GM12878 (cell line): ENCODE data around the gene FNDC8. TPM values are rescaled to one million over a fixed set of nuclear protein-coding genes. Genes with fewer than 3 reads are reported as not detected.

Experiments used
- ATAC-seq: fragments of 200-7000 bp; cut with Tn5 transposase; 3 replicates; pipeline ENCODE4 v1.9.1; 2020; ENCODE audit warnings: mild to moderate bottlenecking, moderate library complexity
- BruUV-seq: library from RNA; stranded (reverse); fragments of 400-500 nt; replicated peaks from 2 replicates; lab custom pipeline; 2021; lab: Mats Ljungman, UMichigan
- CTCF ChIA-PET: fragments of 300-600 bp; sonication (Branson Sonifier 250); formaldehyde crosslinking; extraction: SDS; loops from one replicate; lab custom pipeline; 2021; ENCODE audit warnings: inconsistent platforms; lab: Yijun Ruan, JAX
- POLR2A ChIA-PET: fragments of 350-600 bp; formaldehyde crosslinking; extraction: SDS; loops from one replicate; lab custom pipeline; 2021; ENCODE audit warnings: inconsistent platforms; lab: Charles Lee
- RAD21 ChIA-PET: fragments of 300-600 bp; sonication (Branson Sonifier 250); formaldehyde crosslinking; loops from one replicate; lab custom pipeline; 2023; ENCODE audit warnings: antibody characterized with exemption; ENCODE audit not compliant: unreplicated experiment; lab: Charles Lee
- SMC1A ChIA-PET: fragments of 300-600 bp; sonication (Branson Sonifier 250); formaldehyde crosslinking; loops from one replicate; lab custom pipeline; 2023; ENCODE audit not compliant: unreplicated experiment, uncharacterized antibody; lab: Charles Lee
- DNase-seq: peaks from one replicate; pipeline ENCODE4 v3.0.0-alpha.2; 2011; ENCODE audit warnings: low read depth, low spot score
- FAIRE-seq: peaks from 3 replicates; lab custom pipeline; 2011; peaks lifted over from hg19 to GRCh38; lab: Jason Lieb, UNC
- H2AFZ ChIP-seq: 2 replicates; pipeline ENCODE4 v1.6.0; 2011; ENCODE audit warnings: low read depth, low read length, control low read depth; ENCODE audit not compliant: control insufficient read depth
- H3K27ac ChIP-seq: 2 replicates; pipeline ENCODE4 v1.5.1; 2011; ENCODE audit warnings: control low read depth; ENCODE audit not compliant: control insufficient read depth, insufficient read depth
- H3K27me3 ChIP-seq, 2 experiments: replicated peaks in 1 of 2; 2 replicates each; pipeline versions ENCODE4 v1.6.0 to v1.6.1; 2011; ENCODE audit warnings: low read length in 1 of 2; ENCODE audit not compliant: control insufficient read depth in 2 of 2, insufficient read depth in 2 of 2
- H3K36me3 ChIP-seq, 2 experiments: 2 replicates each; pipeline ENCODE4 v1.5.1; 2011; ENCODE audit warnings: low read length in 1 of 2; ENCODE audit not compliant: control insufficient read depth in 2 of 2, insufficient read depth in 2 of 2
- H3K4me1 ChIP-seq: 2 replicates; pipeline ENCODE4 v1.6.1; 2011; ENCODE audit warnings: mild to moderate bottlenecking, low read length, moderate library complexity, mixed read lengths; ENCODE audit not compliant: control insufficient read depth, insufficient read depth
- H3K4me2 ChIP-seq: 2 replicates; pipeline ENCODE4 v1.6.0; 2011; ENCODE audit warnings: control low read depth; ENCODE audit not compliant: control insufficient read depth, insufficient read depth
- H3K4me3 ChIP-seq: fragments of 200-600 bp; sonication (generic); 2 replicates; pipeline ENCODE4 v1.5.1; 2016
- H3K79me2 ChIP-seq: 2 replicates; pipeline ENCODE4 v1.6.0; 2011; ENCODE audit warnings: low read length; ENCODE audit not compliant: control insufficient read depth, insufficient read depth
- H3K9ac ChIP-seq: 2 replicates; pipeline ENCODE4 v1.8.0; 2011; ENCODE audit warnings: low read length, control low read depth, mixed read lengths; ENCODE audit not compliant: control insufficient read depth, insufficient read depth
- H3K9me3 ChIP-seq: replicated peaks from 3 replicates; pipeline ENCODE4 v1.5.1; 2011; ENCODE audit warnings: mild to moderate bottlenecking, low read length; ENCODE audit not compliant: control insufficient read depth, insufficient read depth
- H4K20me1 ChIP-seq: 2 replicates; pipeline ENCODE4 v1.6.0; 2011; ENCODE audit not compliant: control insufficient read depth, insufficient read depth
- ETV6 ChIP-seq, 2 experiments: fragments of 450-650 bp in 1 of 2; IDR thresholded peaks in 1 of 2; conservative IDR thresholded peaks in 1 of 2; 2 replicates each; pipeline ENCODE4 v1.6.1; 2014; ENCODE audit warnings: antibody characterized with exemption in 1 of 2, borderline replicate concordance in 1 of 2, low read depth in 1 of 2, mild to moderate bottlenecking in 1 of 2, moderate library complexity in 1 of 2
- SP1 ChIP-seq: IDR thresholded peaks from one replicate; pipeline ENCODE4 v1.6.1; 2011; ENCODE audit warnings: low read depth, low read length
- SUPT20H ChIP-seq: IDR thresholded peaks from 2 replicates; pipeline ENCODE4 v1.6.1; 2011; ENCODE audit warnings: low read depth, mild to moderate bottlenecking, low read length, moderate library complexity, borderline replicate concordance; ENCODE audit not compliant: control insufficient read depth
- WGBS: methylation state at CpG from one replicate; pipeline ENCODE4 v1.1.6; 2016; ENCODE audit warnings: low lambda C conversion rate; ENCODE audit not compliant: insufficient replicate concordance, insufficient coverage; ENCODE audit errors: missing lambda C conversion rate; 5-methylcytosine and 5-hydroxymethylcytosine counted together
- in situ Hi-C: fragments of 300-500 bp; cut with MboI; formaldehyde crosslinking; loops from 9 replicates; pipeline ENCODE4 v1.14.3; 2018; ENCODE audit warnings: mixed read lengths
- intact Hi-C: fragments of 100-400 bp; cut with micrococcal nuclease; formaldehyde crosslinking; loops from one replicate; pipeline ENCODE4 v1.14.2; 2022; ENCODE audit not compliant: unreplicated experiment
- polyA plus RNA-seq, 11 experiments: library from polyadenylated mRNA; depleted of rRNA in 4 of 11; unstranded in 6 of 11; stranded (reverse) in 5 of 11; fragments of >200 nt; fragmentation: Nextera tagmentation in 4 of 11; fragmentation: Illumina TruSeq in 1 of 11; extraction: Ambion mirVana in 4 of 11; extraction: Trizol in 1 of 11; gene quantifications; 1 replicate in 1 of 11; 2 replicates in 10 of 11; pipeline versions ENCODE4 v1.2.1 to v1.2.3, GENCODE V29; 2011 to 2016; ENCODE audit warnings: inconsistent platforms in 2 of 11, missing spikeins in 2 of 11, low read depth in 1 of 11
- total RNA-seq, 4 experiments: library from RNA; depleted of rRNA in 3 of 4; stranded (reverse); fragments of >200 nt in 3 of 4; fragmentation: Illumina TruSeq in 1 of 4; extraction: Trizol in 1 of 4; gene quantifications; 2 replicates each; pipeline versions ENCODE4 v1.2.1 to v1.2.3, GENCODE V29; 2013 to 2021
- TF ChIP-seq, protein P1 (sequence below): fragments of 450-650 bp; IDR thresholded peaks from 2 replicates; pipeline ENCODE4 v1.6.1; 2016; ENCODE audit warnings: mild to moderate bottlenecking, moderate library complexity, borderline replicate concordance
- TF ChIP-seq, protein P2 (sequence below): IDR thresholded peaks from 2 replicates; pipeline ENCODE4 v1.6.1; 2012; ENCODE audit warnings: mild to moderate bottlenecking, low read depth, low read length
- TF ChIP-seq, protein P3 (sequence below): fragments of 450-650 bp; IDR thresholded peaks from 2 replicates; pipeline ENCODE4 v1.6.1; 2018; ENCODE audit warnings: borderline replicate concordance, mild to moderate bottlenecking; ENCODE audit not compliant: partially characterized antibody
- TF ChIP-seq, protein P4 (sequence below): IDR thresholded peaks from 2 replicates; pipeline ENCODE4 v1.6.1; 2011; ENCODE audit warnings: borderline replicate concordance, low read depth, mild to moderate bottlenecking, moderate library complexity, mixed read lengths, low read length; ENCODE audit not compliant: insufficient read depth; ENCODE audit errors: extremely low read length
- TF ChIP-seq, protein P5 (sequence below): fragments of 450-650 bp; IDR thresholded peaks from 2 replicates; pipeline ENCODE4 v1.6.1; 2017; ENCODE audit warnings: borderline replicate concordance

FNDC8 gene
- total and polyA plus RNA-seq, 10 of the 15 experiments (the other 5 are each of a cell fraction or from before 2014, with no cell fraction given), result 0.06 to 0.15 (median 0.11) TPM; not detected in 7

DNA sequence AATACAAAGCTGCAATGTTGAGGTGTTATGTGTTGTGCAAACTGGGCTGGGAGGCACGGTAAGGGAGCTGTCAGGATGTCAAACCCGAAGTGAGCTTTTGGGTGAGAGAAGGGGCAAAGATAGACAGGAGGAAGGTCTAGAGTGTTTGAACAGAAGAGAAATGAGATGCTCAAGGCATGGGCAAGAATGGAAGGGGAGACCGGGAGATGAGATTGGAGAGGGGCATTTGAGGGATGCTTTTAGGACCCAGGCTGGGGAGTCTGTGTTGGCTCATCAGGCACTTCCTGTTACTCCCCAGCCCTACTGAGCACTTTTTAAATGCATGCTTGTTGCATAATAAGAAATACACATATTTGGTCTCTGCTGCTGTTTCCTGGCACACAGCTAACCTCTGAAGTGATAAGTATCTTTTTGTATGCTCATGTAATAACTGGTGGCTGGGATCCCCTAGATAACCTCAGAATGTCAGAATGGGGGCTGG, 39.9 kb downstream of the FNDC8 start:
- no peak overlapping the region for H3K4me3 ChIP-seq
- no peaks in the 10 kb centered on the region for H3K4me1 ChIP-seq
- ATAC-seq (no peak), DNase-seq (no peak), FAIRE-seq (no peak)
- no peaks in the 10 kb centered on the region for H3K79me2 ChIP-seq
- ChIA-PET POLR2A (no interaction called here), RAD21 (interaction anchor here (1.4 kb wide), 1 partner anchor 15 kb away, joined by 3 read pairs; no protein-coding TSS in a partner anchor), CTCF (interaction anchor here (0.8 to 1.2 kb wide), 2 partner anchors 18 to 372 kb away, joined by 3 read pairs; no protein-coding TSS in a partner anchor), SMC1A (no interaction called here)
- no peaks in the 10 kb centered on the region for H4K20me1 ChIP-seq
- no peak overlapping the region for H2AFZ ChIP-seq
- H3K27ac ChIP-seq, result no peak overlapping the region
- H3K36me3 ChIP-seq, result no peaks in the 10 kb centered on the region
- TF ChIP-seq ETV6 (conservative IDR thresholded peaks at IDR 0.05 in 1 of 2, IDR thresholded peaks at IDR 0.05 in 1 of 2; ENCODE audit: borderline replicate concordance in 1 of 2, low read depth in 1 of 2) (no peak), SP1 (no peak), SUPT20H (no peak)
- TF ChIP-seq, protein P1, sequence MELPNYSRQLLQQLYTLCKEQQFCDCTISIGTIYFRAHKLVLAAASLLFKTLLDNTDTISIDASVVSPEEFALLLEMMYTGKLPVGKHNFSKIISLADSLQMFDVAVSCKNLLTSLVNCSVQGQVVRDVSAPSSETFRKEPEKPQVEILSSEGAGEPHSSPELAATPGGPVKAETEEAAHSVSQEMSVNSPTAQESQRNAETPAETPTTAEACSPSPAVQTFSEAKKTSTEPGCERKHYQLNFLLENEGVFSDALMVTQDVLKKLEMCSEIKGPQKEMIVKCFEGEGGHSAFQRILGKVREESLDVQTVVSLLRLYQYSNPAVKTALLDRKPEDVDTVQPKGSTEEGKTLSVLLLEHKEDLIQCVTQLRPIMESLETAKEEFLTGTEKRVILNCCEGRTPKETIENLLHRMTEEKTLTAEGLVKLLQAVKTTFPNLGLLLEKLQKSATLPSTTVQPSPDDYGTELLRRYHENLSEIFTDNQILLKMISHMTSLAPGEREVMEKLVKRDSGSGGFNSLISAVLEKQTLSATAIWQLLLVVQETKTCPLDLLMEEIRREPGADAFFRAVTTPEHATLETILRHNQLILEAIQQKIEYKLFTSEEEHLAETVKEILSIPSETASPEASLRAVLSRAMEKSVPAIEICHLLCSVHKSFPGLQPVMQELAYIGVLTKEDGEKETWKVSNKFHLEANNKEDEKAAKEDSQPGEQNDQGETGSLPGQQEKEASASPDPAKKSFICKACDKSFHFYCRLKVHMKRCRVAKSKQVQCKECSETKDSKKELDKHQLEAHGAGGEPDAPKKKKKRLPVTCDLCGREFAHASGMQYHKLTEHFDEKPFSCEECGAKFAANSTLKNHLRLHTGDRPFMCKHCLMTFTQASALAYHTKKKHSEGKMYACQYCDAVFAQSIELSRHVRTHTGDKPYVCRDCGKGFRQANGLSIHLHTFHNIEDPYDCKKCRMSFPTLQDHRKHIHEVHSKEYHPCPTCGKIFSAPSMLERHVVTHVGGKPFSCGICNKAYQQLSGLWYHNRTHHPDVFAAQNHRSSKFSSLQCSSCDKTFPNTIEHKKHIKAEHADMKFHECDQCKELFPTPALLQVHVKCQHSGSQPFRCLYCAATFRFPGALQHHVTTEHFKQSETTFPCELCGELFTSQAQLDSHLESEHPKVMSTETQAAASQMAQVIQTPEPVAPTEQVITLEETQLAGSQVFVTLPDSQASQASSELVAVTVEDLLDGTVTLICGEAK, result no peak
- TF ChIP-seq, protein P2, sequence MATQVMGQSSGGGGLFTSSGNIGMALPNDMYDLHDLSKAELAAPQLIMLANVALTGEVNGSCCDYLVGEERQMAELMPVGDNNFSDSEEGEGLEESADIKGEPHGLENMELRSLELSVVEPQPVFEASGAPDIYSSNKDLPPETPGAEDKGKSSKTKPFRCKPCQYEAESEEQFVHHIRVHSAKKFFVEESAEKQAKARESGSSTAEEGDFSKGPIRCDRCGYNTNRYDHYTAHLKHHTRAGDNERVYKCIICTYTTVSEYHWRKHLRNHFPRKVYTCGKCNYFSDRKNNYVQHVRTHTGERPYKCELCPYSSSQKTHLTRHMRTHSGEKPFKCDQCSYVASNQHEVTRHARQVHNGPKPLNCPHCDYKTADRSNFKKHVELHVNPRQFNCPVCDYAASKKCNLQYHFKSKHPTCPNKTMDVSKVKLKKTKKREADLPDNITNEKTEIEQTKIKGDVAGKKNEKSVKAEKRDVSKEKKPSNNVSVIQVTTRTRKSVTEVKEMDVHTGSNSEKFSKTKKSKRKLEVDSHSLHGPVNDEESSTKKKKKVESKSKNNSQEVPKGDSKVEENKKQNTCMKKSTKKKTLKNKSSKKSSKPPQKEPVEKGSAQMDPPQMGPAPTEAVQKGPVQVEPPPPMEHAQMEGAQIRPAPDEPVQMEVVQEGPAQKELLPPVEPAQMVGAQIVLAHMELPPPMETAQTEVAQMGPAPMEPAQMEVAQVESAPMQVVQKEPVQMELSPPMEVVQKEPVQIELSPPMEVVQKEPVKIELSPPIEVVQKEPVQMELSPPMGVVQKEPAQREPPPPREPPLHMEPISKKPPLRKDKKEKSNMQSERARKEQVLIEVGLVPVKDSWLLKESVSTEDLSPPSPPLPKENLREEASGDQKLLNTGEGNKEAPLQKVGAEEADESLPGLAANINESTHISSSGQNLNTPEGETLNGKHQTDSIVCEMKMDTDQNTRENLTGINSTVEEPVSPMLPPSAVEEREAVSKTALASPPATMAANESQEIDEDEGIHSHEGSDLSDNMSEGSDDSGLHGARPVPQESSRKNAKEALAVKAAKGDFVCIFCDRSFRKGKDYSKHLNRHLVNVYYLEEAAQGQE, result no peak
- TF ChIP-seq, protein P3, sequence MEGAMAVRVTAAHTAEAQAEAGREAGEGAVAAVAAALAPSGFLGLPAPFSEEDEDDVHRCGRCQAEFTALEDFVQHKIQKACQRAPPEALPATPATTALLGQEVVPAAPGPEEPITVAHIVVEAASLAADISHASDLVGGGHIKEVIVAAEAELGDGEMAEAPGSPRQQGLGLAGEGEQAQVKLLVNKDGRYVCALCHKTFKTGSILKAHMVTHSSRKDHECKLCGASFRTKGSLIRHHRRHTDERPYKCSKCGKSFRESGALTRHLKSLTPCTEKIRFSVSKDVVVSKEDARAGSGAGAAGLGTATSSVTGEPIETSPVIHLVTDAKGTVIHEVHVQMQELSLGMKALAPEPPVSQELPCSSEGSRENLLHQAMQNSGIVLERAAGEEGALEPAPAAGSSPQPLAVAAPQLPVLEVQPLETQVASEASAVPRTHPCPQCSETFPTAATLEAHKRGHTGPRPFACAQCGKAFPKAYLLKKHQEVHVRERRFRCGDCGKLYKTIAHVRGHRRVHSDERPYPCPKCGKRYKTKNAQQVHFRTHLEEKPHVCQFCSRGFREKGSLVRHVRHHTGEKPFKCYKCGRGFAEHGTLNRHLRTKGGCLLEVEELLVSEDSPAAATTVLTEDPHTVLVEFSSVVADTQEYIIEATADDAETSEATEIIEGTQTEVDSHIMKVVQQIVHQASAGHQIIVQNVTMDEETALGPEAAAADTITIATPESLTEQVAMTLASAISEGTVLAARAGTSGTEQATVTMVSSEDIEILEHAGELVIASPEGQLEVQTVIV, result no peak
- TF ChIP-seq, protein P4, sequence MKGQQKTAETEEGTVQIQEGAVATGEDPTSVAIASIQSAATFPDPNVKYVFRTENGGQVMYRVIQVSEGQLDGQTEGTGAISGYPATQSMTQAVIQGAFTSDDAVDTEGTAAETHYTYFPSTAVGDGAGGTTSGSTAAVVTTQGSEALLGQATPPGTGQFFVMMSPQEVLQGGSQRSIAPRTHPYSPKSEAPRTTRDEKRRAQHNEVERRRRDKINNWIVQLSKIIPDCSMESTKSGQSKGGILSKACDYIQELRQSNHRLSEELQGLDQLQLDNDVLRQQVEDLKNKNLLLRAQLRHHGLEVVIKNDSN, result no peak
- TF ChIP-seq, protein P5, sequence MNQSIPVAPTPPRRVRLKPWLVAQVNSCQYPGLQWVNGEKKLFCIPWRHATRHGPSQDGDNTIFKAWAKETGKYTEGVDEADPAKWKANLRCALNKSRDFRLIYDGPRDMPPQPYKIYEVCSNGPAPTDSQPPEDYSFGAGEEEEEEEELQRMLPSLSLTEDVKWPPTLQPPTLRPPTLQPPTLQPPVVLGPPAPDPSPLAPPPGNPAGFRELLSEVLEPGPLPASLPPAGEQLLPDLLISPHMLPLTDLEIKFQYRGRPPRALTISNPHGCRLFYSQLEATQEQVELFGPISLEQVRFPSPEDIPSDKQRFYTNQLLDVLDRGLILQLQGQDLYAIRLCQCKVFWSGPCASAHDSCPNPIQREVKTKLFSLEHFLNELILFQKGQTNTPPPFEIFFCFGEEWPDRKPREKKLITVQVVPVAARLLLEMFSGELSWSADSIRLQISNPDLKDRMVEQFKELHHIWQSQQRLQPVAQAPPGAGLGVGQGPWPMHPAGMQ, result no peak
- H3K4me2 ChIP-seq, result no peak overlapping the region
- no TSS peak for BruUV-seq
- H3K9ac ChIP-seq, result no peak overlapping the region
- H3K27me3 ChIP-seq, result peaks cover 1 to 3% of the 10 kb centered on the region in 2 experiments; a peak in 2 of 4 replicates
- intact Hi-C loops (no loop called here), in situ Hi-C loops (loop anchor here (10.0 kb wide), 1 partner anchor 583 kb away; no protein-coding TSS in a partner anchor)
- 27% methylated on average over 3 of the region's 3 CpGs for WGBS
- no peaks in the 10 kb centered on the region for H3K9me3 ChIP-seq
